ENCODE data around the gene SERINC1.
"Not testable (repeated sequence)": the region's sequence is repeated elsewhere in the genome, so short reads cannot be mapped to it uniquely, and the experiment has no call there.

Gene SERINC1

DNA sequence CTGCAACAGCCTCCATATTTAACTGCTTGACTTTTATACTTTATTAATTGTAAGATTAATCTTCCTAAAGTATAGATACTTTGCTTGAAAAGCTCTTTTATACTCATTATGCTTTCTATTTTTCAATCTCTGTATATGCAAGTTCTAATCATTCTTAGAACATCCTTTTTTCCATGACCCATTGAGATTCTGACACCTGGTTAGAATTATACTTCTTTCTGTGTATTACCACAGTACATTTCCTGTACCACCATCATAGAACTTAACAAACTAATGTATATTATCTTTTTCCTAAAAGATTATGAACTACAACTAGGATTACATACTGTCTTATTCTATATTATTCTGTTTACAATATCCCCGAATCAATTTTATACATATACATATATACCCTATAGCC, 13.5 kb downstream of the SERINC1 start:
- H3K4me3 ChIP-seq (ENCODE audit: low read depth, low read length), result no peak overlapping the region
- TF ChIP-seq, protein P1, sequence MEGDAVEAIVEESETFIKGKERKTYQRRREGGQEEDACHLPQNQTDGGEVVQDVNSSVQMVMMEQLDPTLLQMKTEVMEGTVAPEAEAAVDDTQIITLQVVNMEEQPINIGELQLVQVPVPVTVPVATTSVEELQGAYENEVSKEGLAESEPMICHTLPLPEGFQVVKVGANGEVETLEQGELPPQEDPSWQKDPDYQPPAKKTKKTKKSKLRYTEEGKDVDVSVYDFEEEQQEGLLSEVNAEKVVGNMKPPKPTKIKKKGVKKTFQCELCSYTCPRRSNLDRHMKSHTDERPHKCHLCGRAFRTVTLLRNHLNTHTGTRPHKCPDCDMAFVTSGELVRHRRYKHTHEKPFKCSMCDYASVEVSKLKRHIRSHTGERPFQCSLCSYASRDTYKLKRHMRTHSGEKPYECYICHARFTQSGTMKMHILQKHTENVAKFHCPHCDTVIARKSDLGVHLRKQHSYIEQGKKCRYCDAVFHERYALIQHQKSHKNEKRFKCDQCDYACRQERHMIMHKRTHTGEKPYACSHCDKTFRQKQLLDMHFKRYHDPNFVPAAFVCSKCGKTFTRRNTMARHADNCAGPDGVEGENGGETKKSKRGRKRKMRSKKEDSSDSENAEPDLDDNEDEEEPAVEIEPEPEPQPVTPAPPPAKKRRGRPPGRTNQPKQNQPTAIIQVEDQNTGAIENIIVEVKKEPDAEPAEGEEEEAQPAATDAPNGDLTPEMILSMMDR (IDR thresholded peaks at IDR 0.05; ENCODE audit: low read depth, low read length), result no peak

DNA sequence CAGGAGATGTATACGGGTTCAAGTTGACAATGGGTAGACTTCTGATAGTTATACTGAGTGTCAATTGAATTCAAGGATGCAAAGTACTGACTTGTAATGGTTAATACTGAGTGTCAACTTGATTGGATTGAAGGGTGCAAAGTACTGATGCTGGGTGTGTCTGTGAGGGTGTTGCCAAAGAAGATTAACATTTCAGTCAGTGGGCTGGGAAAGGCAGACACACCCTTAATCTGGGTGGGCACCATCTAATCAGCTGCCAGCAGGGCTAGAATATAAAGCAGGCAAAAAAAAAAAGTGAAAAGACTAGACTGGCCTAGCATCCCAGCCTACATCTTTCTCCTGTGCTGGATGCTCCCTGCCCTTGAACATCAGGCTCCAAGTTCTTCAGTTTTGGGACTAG, 16.5 kb downstream of the SERINC1 start:
- H3K4me3 ChIP-seq (ENCODE audit: low read depth, low read length), result not testable (repeated sequence)

DNA sequence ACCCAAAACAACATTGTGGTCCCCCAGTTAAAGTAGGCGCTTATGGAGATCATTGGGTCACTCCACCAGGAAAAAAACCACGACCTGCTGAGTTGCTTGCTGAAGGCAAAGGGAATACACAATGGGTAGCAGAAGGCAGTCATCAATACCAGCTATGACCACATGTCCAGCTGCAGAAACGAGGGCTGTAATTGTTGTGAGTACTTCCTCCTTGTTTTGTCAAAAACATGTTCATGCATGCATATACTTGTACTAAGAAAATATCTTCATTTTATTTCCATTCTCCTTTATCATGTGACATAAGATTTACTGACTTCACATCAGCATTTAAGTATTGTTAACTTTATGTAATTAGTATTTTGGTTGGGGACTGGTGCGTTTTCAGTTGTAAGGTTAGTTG, 16.9 kb downstream of the SERINC1 start:
- no peak overlapping the region for H3K4me3 ChIP-seq (ENCODE audit: low read depth, low read length)
- TF ChIP-seq, protein P1 (IDR thresholded peaks at IDR 0.05; ENCODE audit: low read depth, low read length), result no peak

DNA sequence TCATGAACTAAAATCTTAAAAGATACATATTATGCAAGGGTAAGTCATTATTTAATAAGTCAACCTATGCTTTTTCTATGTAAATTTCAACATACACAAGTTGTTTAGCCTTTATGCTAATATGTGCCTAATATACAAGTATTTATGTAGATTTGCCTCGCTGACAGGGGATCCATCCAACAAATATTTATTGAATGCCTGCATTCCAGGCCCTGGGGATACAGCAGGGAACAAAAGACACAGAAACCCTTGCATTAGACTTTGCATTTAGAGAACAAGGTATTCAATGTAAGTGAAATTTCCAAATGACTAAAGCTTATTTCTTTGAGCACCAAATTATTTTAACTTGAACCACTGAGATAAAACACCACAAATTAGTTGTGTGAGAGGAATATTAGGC, 19.1 kb downstream of the SERINC1 start:
- TF ChIP-seq, protein P1 (IDR thresholded peaks at IDR 0.05; ENCODE audit: low read depth, low read length), result no peak
- H3K4me3 ChIP-seq (ENCODE audit: low read depth, low read length), result no peak overlapping the region

DNA sequence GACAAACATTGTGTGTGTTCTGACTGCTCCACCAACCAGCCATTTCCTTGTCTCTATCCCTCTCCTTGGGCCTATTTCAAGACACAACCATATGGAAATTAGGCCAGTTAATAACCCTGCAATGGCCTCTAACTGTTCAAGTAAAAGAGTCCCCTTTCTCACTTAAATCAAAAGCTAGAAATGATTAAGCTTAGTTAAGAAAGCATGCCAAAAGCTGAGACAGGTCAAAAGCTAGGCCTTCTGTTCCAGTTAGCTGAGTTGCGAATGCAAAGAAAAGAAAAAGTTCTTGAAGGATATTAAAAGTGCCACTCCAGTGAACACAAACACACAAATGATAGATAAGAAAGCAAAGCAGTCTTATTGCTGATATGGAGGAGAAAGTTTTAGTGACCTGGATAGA, 22.5 kb downstream of the SERINC1 start:
- TF ChIP-seq, protein P1 (IDR thresholded peaks at IDR 0.05; ENCODE audit: low read depth, low read length), result no peak
- no peak overlapping the region for H3K4me3 ChIP-seq (ENCODE audit: low read depth, low read length)

GRCh38 chr6:122445274-122445673, 26.3 kb downstream of the SERINC1 start:
- TF ChIP-seq, protein P1 (IDR thresholded peaks at IDR 0.05; ENCODE audit: low read depth, low read length), result no peak
- H3K4me3 ChIP-seq (ENCODE audit: low read depth, low read length), result no peak overlapping the region

GRCh38 chr6:122438975-122439374, 32.6 kb downstream of the SERINC1 start:
- H3K4me3 ChIP-seq (ENCODE audit: low read depth, low read length), result no peak overlapping the region
- TF ChIP-seq, protein P1 (IDR thresholded peaks at IDR 0.05; ENCODE audit: low read depth, low read length), result no peak

DNA sequence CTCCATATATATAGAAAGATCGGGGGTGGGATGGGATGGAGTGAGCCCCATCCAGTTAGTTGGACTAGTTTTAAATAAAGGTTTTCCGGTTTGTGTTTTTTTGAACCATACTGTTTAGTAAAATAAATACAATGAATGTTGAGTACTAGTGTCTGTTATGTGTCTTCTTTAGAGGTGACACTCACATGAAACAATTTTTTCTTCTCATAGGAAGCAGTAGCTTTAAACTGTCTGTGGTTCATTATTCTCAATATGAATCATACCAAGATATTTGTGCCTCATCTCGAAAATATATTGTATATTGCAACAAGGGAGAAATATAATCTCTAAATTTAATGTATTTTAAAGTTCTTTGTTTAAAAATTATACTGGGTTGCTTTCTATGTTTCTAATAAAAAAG, 38.8 kb downstream of the SERINC1 start:
- TF ChIP-seq, protein P1 (IDR thresholded peaks at IDR 0.05; ENCODE audit: low read depth, low read length), result no peak
- H3K4me3 ChIP-seq (ENCODE audit: low read depth, low read length), result no peak overlapping the region

All from WI38 (cell line).